Panc1 (cell line): Measurements from ENCODE around the gene RABL3. TPM values are rescaled to one million over a fixed set of nuclear protein-coding genes. Genes with fewer than 3 reads are reported as not detected.

Experiments used
- ATAC-seq: fragments of 200-7000 bp; cut with Tn5 transposase; 2 replicates; pipeline ENCODE4 v1.9.1; 2020; ENCODE audit warnings: mild to moderate bottlenecking, moderate library complexity
- BruUV-seq: library from RNA; stranded (reverse); fragments of 400-500 nt; replicated peaks from 2 replicates; lab custom pipeline; 2021; lab: Mats Ljungman, UMichigan
- CTCF ChIA-PET: fragments of 300-600 bp; sonication (Branson Sonifier 250); formaldehyde crosslinking; loops from one replicate; lab custom pipeline; 2022; ENCODE audit warnings: antibody characterized with exemption; lab: Charles Lee
- POLR2A ChIA-PET: fragments of 300-600 bp; sonication (Branson Sonifier 250); formaldehyde crosslinking; loops from one replicate; lab custom pipeline; 2022; ENCODE audit warnings: antibody characterized with exemption; lab: Charles Lee
- DNase-seq: peaks from one replicate; pipeline ENCODE4 v3.0.0-alpha.2; 2010; ENCODE audit warnings: low read depth, low spot score
- H3K27ac ChIP-seq: 2 replicates; pipeline ENCODE4 v1.5.1; 2011; ENCODE audit warnings: mild to moderate bottlenecking, low read length, inconsistent platforms
- H3K27me3 ChIP-seq: fragments of 200-500 bp; sonication (Bioruptor generic); 2 replicates; pipeline ENCODE4 v1.6.0; 2014; ENCODE audit warnings: low read length, inconsistent platforms; ENCODE audit not compliant: control insufficient read depth, insufficient read depth
- H3K36me3 ChIP-seq: fragments of 200-500 bp; sonication (Bioruptor generic); 2 replicates; pipeline ENCODE4 v1.5.1; 2014; ENCODE audit warnings: inconsistent platforms, mild to moderate bottlenecking, low read length, moderate library complexity; ENCODE audit not compliant: control insufficient read depth, insufficient read depth
- H3K4me1 ChIP-seq: 2 replicates; pipeline ENCODE4 v1.5.1; 2011; ENCODE audit warnings: inconsistent platforms, mild to moderate bottlenecking, low read length, moderate library complexity; ENCODE audit not compliant: control insufficient read depth, insufficient read depth
- H3K4me3 ChIP-seq, 2 experiments: 2 replicates each; pipeline ENCODE4 v1.5.1; 2011 to 2012; ENCODE audit warnings: low read depth in 2 of 2, low read length in 2 of 2, mild to moderate bottlenecking in 2 of 2, inconsistent platforms in 1 of 2, moderate library complexity in 1 of 2
- H3K9me3 ChIP-seq: fragments of 200-500 bp; sonication (Bioruptor generic); 2 replicates; pipeline ENCODE4 v1.5.1; 2014; ENCODE audit warnings: low read depth, mild to moderate bottlenecking, inconsistent platforms, low read length, moderate library complexity; ENCODE audit not compliant: control insufficient read depth, insufficient read depth
- CTCF ChIP-seq: fragments of 450-650 bp; IDR thresholded peaks from 2 replicates; pipeline ENCODE4 v1.5.1; 2017; ENCODE audit warnings: mild to moderate bottlenecking
- POLR2AphosphoS5 ChIP-seq: IDR thresholded peaks from 2 replicates; pipeline ENCODE4 v1.6.1; 2012; ENCODE audit warnings: mild to moderate bottlenecking, low read depth, low read length, moderate library complexity
- REST ChIP-seq, 2 experiments: IDR thresholded peaks; 2 replicates each; pipeline ENCODE4 v1.6.1; 2011 to 2012; ENCODE audit warnings: low read depth in 2 of 2, control low read depth in 1 of 2, low read length in 1 of 2, mild to moderate bottlenecking in 1 of 2, moderate library complexity in 1 of 2; ENCODE audit not compliant: insufficient read depth in 1 of 2
- SIN3A ChIP-seq: IDR thresholded peaks from 2 replicates; pipeline ENCODE4 v1.6.1; 2012; ENCODE audit warnings: low read depth, mild to moderate bottlenecking, low read length, moderate library complexity, borderline replicate concordance; ENCODE audit not compliant: insufficient read depth
- TCF7L2 ChIP-seq: IDR thresholded peaks from 2 replicates; pipeline ENCODE4 v1.6.1; 2011; ENCODE audit warnings: mild to moderate bottlenecking, low read depth, low read length, inconsistent platforms
- in situ Hi-C: cut with HindIII; loops from 2 replicates; pipeline ENCODE4 v1.10.0; 2016; ENCODE audit warnings: low sequenced_read_pairs, low pct_unique_long_range_greater_than_20kb
- intact Hi-C: fragments of 100-400 bp; cut with micrococcal nuclease; formaldehyde crosslinking; loops from one replicate; pipeline ENCODE4 v1.10.0; 2022; ENCODE audit not compliant: unreplicated experiment
- total RNA-seq: library from RNA; stranded (reverse); gene quantifications from one replicate; pipeline ENCODE4 v1.2.1, GENCODE V29; 2021; ENCODE audit not compliant: unreplicated experiment

The RABL3 gene
- total RNA-seq, 1 experiment from 2014 or later = 15.8 TPM

- Histone ChIP-seq H3K36me3 (no peaks in the 10 kb centered on the region), H3K4me1 (no peaks in the 10 kb centered on the region), H3K27ac (no peak overlapping the region), H3K4me3 (no peak overlapping the region), H3K27me3 (no peaks in the 10 kb centered on the region), H3K9me3 (no peaks in the 10 kb centered on the region)
- CTCF ChIA-PET = no interaction called here
- TF ChIP-seq POLR2AphosphoS5 = no peak
- no peak for TF ChIP-seq REST (IDR thresholded peaks at IDR 0.05; ENCODE audit: insufficient read depth in 1 of 2, low read depth in 2 of 2, low read length in 1 of 2)
- no peak for TF ChIP-seq TCF7L2
- no peak for TF ChIP-seq CTCF
- TF ChIP-seq SIN3A = no peak
- POLR2A ChIA-PET = no interaction called here
- in situ Hi-C loops (no loop called here), intact Hi-C loops (no loop called here)
- BruUV-seq = no TSS peak
- ATAC-seq = no peak
- DNase-seq = no peak
Observed at GRCh38 chr3:120767106-120767505, 24.8 kb upstream of the RABL3 start.

GRCh38 chr3:120766576-120766975 is 24.3 kb upstream of the RABL3 start:
- Histone ChIP-seq H3K4me3 (no peak overlapping the region), H3K27me3 (no peaks in the 10 kb centered on the region), H3K4me1 (no peaks in the 10 kb centered on the region), H3K36me3 (no peaks in the 10 kb centered on the region), H3K27ac (no peak overlapping the region), H3K9me3 (no peaks in the 10 kb centered on the region)
- TF ChIP-seq SIN3A (no peak), REST (IDR thresholded peaks at IDR 0.05; ENCODE audit: insufficient read depth in 1 of 2, low read depth in 2 of 2, low read length in 1 of 2) (no peak), CTCF (no peak), TCF7L2 (no peak), POLR2AphosphoS5 (no peak)
- intact Hi-C loops (no loop called here), in situ Hi-C loops (no loop called here)
- DNase-seq (no peak), ATAC-seq (no peak)
- ChIA-PET CTCF (no interaction called here), POLR2A (no interaction called here)
- BruUV-seq = no TSS peak
